Measurements from ENCODE around the gene B4GALNT1. TPM values are rescaled to one million over a fixed set of nuclear protein-coding genes. Genes with fewer than 3 reads are reported as not detected.

The B4GALNT1 gene
- total RNA-seq, 1 donor from 2014 or later: 83.9 TPM

- no peak for TF ChIP-seq CTCF (IDR thresholded peaks at IDR 0.05; ENCODE audit: partially characterized antibody, unreplicated experiment)
- Mint-ChIP-seq H3K27me3 (ENCODE audit: unreplicated experiment) (peaks cover 2% of the 10 kb centered on the region), H3K4me1 (ENCODE audit: low read depth, unreplicated experiment) (peaks cover 5% of the 10 kb centered on the region), H3K36me3 (ENCODE audit: unreplicated experiment) (peaks cover 7% of the 10 kb centered on the region), H3K4me3 (ENCODE audit: unreplicated experiment) (no peak overlapping the region), H3K9me3 (ENCODE audit: unreplicated experiment) (peaks cover 13% of the 10 kb centered on the region), H3K27ac (ENCODE audit: unreplicated experiment) (no peak overlapping the region)
- no peak for DNase-seq
These were observed 46.9 kb downstream of the B4GALNT1 start for GRCh38 chr12:57586128-57586527.

GRCh38 chr12:57585156-57585555 lies 47.8 kb downstream of the B4GALNT1 start:
- Mint-ChIP-seq H3K9me3 (ENCODE audit: unreplicated experiment) (peaks cover 13% of the 10 kb centered on the region), H3K36me3 (ENCODE audit: unreplicated experiment) (peaks cover 7% of the 10 kb centered on the region), H3K27me3 (ENCODE audit: unreplicated experiment) (peaks cover 3% of the 10 kb centered on the region), H3K4me1 (ENCODE audit: low read depth, unreplicated experiment) (no peaks in the 10 kb centered on the region), H3K27ac (ENCODE audit: unreplicated experiment) (no peak overlapping the region), H3K4me3 (ENCODE audit: unreplicated experiment) (no peak overlapping the region)
- TF ChIP-seq CTCF (IDR thresholded peaks at IDR 0.05; ENCODE audit: partially characterized antibody, unreplicated experiment): no peak
- DNase-seq: no peak

GRCh38 chr12:57584690-57585089 lies 48.3 kb downstream of the B4GALNT1 start:
- Mint-ChIP-seq H3K4me1 (ENCODE audit: low read depth, unreplicated experiment) (no peaks in the 10 kb centered on the region), H3K9me3 (ENCODE audit: unreplicated experiment) (peaks cover 14% of the 10 kb centered on the region), H3K36me3 (ENCODE audit: unreplicated experiment) (peaks cover 7% of the 10 kb centered on the region), H3K27me3 (ENCODE audit: unreplicated experiment) (peaks cover 3% of the 10 kb centered on the region), H3K27ac (ENCODE audit: unreplicated experiment) (no peak overlapping the region), H3K4me3 (ENCODE audit: unreplicated experiment) (peak overlapping the region; percentile 20)
- DNase-seq: no peak
- TF ChIP-seq CTCF (IDR thresholded peaks at IDR 0.05; ENCODE audit: partially characterized antibody, unreplicated experiment): no peak

- H3K27me3 Mint-ChIP-seq (ENCODE audit: unreplicated experiment): peaks cover 5% of the 10 kb centered on the region
- no peak for TF ChIP-seq CTCF (IDR thresholded peaks at IDR 0.05; ENCODE audit: partially characterized antibody, unreplicated experiment)
- H3K4me1 Mint-ChIP-seq (ENCODE audit: low read depth, unreplicated experiment): no peaks in the 10 kb centered on the region
- peaks cover 7% of the 10 kb centered on the region for H3K36me3 Mint-ChIP-seq (ENCODE audit: unreplicated experiment)
- H3K27ac Mint-ChIP-seq (ENCODE audit: unreplicated experiment): no peak overlapping the region
- H3K9me3 Mint-ChIP-seq (ENCODE audit: unreplicated experiment): peaks cover 15% of the 10 kb centered on the region
- H3K4me3 Mint-ChIP-seq (ENCODE audit: unreplicated experiment): no peak overlapping the region
- no peak for DNase-seq
These were observed 49.0 kb downstream of the B4GALNT1 start for GRCh38 chr12:57584050-57584449.

GRCh38 chr12:57583008-57583831 lies 49.8 kb downstream of the B4GALNT1 start:
- Mint-ChIP-seq H3K9me3 (ENCODE audit: unreplicated experiment) (peaks cover 16% of the 10 kb centered on the region), H3K27me3 (ENCODE audit: unreplicated experiment) (peaks cover 9% of the 10 kb centered on the region), H3K4me3 (ENCODE audit: unreplicated experiment) (no peak overlapping the region), H3K36me3 (ENCODE audit: unreplicated experiment) (peaks cover 10% of the 10 kb centered on the region), H3K27ac (ENCODE audit: unreplicated experiment) (no peak overlapping the region), H3K4me1 (ENCODE audit: low read depth, unreplicated experiment) (no peaks in the 10 kb centered on the region)
- peak; percentile 58 for DNase-seq
- TF ChIP-seq CTCF (IDR thresholded peaks at IDR 0.05; ENCODE audit: partially characterized antibody, unreplicated experiment): peak; percentile 95

Data from glutamatergic neuron (in vitro differentiated cells).